ENCODE results near the gene TECTA.

TECTA gene

GRCh38 chr11:121149116-121149515 lies 48.1 kb downstream of the TECTA start:
- DNase-seq (ENCODE audit: low read depth), result no peak
- TF ChIP-seq, protein P1, sequence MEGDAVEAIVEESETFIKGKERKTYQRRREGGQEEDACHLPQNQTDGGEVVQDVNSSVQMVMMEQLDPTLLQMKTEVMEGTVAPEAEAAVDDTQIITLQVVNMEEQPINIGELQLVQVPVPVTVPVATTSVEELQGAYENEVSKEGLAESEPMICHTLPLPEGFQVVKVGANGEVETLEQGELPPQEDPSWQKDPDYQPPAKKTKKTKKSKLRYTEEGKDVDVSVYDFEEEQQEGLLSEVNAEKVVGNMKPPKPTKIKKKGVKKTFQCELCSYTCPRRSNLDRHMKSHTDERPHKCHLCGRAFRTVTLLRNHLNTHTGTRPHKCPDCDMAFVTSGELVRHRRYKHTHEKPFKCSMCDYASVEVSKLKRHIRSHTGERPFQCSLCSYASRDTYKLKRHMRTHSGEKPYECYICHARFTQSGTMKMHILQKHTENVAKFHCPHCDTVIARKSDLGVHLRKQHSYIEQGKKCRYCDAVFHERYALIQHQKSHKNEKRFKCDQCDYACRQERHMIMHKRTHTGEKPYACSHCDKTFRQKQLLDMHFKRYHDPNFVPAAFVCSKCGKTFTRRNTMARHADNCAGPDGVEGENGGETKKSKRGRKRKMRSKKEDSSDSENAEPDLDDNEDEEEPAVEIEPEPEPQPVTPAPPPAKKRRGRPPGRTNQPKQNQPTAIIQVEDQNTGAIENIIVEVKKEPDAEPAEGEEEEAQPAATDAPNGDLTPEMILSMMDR (IDR thresholded peaks at IDR 0.05; ENCODE audit: control insufficient read depth, extremely low read depth, insufficient read depth), result no peak
- no peak overlapping the region for H3K4me3 ChIP-seq (ENCODE audit: low read depth, low read length)

- H3K4me3 ChIP-seq (ENCODE audit: low read depth, low read length), result no peak overlapping the region
- TF ChIP-seq, protein P1 (IDR thresholded peaks at IDR 0.05; ENCODE audit: control insufficient read depth, extremely low read depth, insufficient read depth), result no peak
- no peak for DNase-seq (ENCODE audit: low read depth)
Measured at GRCh38 chr11:121151207-121151688, 50.2 kb downstream of the TECTA start.

DNA sequence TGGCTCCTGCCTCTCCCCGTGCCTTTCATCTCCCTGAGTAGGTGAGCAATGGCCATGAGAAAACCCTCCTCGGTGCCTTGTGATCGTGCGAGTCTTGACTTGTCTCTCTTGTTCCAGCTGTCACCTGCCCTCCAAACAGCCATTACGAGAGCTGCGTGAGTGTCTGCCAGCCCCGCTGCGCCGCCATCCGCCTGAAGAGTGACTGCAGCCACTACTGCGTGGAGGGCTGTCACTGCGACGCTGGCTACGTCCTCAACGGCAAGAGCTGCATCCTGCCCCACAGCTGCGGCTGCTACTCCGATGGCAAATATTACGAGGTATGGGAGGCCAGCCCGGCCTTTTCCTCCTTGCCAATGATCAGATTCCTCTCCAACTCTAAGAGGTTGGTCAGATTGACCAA lies 51.7 kb downstream of the TECTA start:
- H3K4me3 ChIP-seq (ENCODE audit: low read depth, low read length), result no peak overlapping the region
- TF ChIP-seq, protein P1 (IDR thresholded peaks at IDR 0.05; ENCODE audit: control insufficient read depth, extremely low read depth, insufficient read depth), result no peak
- no peak for DNase-seq (ENCODE audit: low read depth)

DNA sequence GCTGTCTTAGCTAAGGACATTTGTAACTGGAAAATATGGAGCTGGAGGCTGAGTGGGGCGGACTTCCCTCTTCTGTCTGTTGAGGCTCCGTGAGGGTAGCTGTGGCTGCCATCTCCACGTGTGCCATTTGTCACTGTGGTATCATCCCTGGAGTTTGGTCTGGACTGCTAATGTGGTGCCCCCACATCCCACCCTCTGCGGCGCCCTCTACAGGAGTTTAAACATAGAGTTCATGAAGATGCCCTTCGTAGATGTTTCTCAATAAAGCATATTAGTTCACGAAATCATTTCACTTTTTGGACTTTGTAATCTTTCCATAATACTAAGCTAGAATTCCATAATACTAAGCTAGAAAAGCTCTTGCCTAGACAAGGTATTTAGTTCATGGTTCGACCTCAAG lies 52.4 kb downstream of the TECTA start:
- no peak for DNase-seq (ENCODE audit: low read depth)
- H3K4me3 ChIP-seq (ENCODE audit: low read depth, low read length), result no peak overlapping the region
- TF ChIP-seq, protein P1 (IDR thresholded peaks at IDR 0.05; ENCODE audit: control insufficient read depth, extremely low read depth, insufficient read depth), result no peak

DNA sequence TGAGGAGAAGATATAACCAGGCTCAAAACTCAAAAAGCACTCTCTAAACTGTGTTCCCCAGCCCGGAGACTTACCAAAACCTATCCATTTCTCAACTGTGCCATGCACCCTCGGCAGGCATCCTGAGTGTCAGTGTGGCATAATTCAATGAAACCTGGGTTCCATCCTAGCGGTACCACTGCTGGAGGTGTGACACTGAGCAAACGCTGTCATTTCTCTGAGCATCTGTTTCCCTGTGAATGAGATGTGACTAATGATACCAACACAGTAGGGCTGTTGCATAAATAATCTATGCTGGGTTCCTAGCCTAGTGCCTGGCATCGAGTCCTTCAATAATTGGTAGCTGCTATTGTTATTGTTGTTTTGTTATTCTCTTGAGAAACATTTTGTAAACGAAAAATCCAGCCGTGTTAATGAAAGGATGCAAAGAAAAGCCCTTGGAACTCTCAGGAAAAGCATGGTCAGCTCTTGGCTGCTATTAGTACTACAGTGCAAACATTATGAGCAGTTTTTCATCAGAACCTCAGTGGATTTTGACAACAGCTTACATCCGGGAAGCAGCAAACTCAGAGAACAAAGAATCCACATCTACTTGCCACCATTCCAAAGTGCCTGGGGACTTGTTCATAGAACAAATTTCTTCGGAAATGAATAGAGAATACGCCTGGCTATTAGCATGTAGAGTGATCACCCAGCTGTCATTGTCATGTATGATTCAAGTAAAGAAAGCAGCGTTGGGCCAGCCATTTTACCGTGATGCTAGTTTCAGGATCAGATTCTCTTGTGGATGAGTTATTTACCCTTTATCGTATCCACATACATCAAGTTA lies 53.7 kb downstream of the TECTA start:
- DNase-seq (ENCODE audit: low read depth), result no peak
- TF ChIP-seq, protein P1 (IDR thresholded peaks at IDR 0.05; ENCODE audit: control insufficient read depth, extremely low read depth, insufficient read depth), result no peak
- no peak overlapping the region for H3K4me3 ChIP-seq (ENCODE audit: low read depth, low read length)

DNA sequence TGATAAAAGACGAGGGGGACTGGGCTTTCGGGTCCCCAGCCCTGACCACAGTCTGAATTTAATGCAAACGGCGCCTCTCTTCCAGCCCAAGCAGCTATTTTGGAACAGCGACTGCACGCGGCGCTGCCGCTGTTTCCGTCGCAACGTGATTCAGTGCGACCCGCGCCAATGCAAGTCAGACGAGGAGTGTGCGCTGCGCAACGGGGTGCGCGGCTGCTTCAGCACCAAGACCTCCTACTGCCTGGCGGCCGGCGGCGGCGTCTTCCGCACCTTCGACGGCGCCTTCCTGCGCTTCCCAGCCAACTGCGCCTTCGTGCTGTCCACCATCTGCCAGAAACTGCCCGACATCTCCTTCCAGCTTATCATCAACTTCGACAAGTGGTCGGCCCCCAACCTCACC lies 56.7 kb downstream of the TECTA start:
- no peak for DNase-seq (ENCODE audit: low read depth)
- TF ChIP-seq, protein P1 (IDR thresholded peaks at IDR 0.05; ENCODE audit: control insufficient read depth, extremely low read depth, insufficient read depth), result no peak
- no peak overlapping the region for H3K4me3 ChIP-seq (ENCODE audit: low read depth, low read length)

GRCh38 chr11:121159741-121160140 lies 58.7 kb downstream of the TECTA start:
- peak; percentile 69 for DNase-seq (ENCODE audit: low read depth)

More at GRCh38 chr11:121159741-121160140, 58.7 kb downstream of the TECTA start:
- TF ChIP-seq, protein P1 (IDR thresholded peaks at IDR 0.05; ENCODE audit: control insufficient read depth, extremely low read depth, insufficient read depth), result no peak
- H3K4me3 ChIP-seq (ENCODE audit: low read depth, low read length), result no peak overlapping the region
